Skeletal muscle tissue (tissue), 5 donors: ENCODE results near the gene CTDSP2. TPM values are rescaled to one million over a fixed set of nuclear protein-coding genes. Genes with fewer than 3 reads are reported as not detected.

Experiments
- H3K27ac ChIP-seq: one replicate; pipeline ENCODE4 v1.7.0; 2013; ENCODE audit warnings: mild to moderate bottlenecking, low read depth, low read length, inconsistent platforms
- H3K27me3 ChIP-seq, 3 donors: one replicate each; pipeline ENCODE4 v1.7.0; 2013; ENCODE audit warnings: low read length in 3 of 3; ENCODE audit not compliant: control insufficient read depth in 3 of 3, insufficient read depth in 3 of 3
- H3K36me3 ChIP-seq, 3 donors: one replicate each; pipeline ENCODE4 v1.7.0; 2013; ENCODE audit warnings: low read length in 3 of 3; ENCODE audit not compliant: control insufficient read depth in 3 of 3, insufficient read depth in 3 of 3
- H3K4me1 ChIP-seq, 3 donors: one replicate each; pipeline ENCODE4 v1.7.0; 2013; ENCODE audit warnings: low read length in 3 of 3, mild to moderate bottlenecking in 3 of 3; ENCODE audit not compliant: control insufficient read depth in 3 of 3, insufficient read depth in 3 of 3
- H3K4me3 ChIP-seq, 3 donors: one replicate each; pipeline ENCODE4 v1.7.0; 2013; ENCODE audit warnings: low read length in 3 of 3
- H3K9ac ChIP-seq, 3 donors: one replicate each; pipeline ENCODE4 v1.7.0; 2013; ENCODE audit warnings: low read length in 3 of 3, mild to moderate bottlenecking in 3 of 3, moderate library complexity in 2 of 3, low read depth in 1 of 3
- H3K9me3 ChIP-seq, 3 donors: one replicate each; pipeline ENCODE4 v1.7.0; 2013; ENCODE audit warnings: low read length in 3 of 3; ENCODE audit not compliant: control insufficient read depth in 3 of 3
- small RNA-seq: library from RNA; depleted of rRNA; stranded (forward); fragments of <200 nt; gene quantifications from one replicate; pipeline ENCODE3, GENCODE V24; 2014
- total RNA-seq: library from RNA; depleted of rRNA; stranded (reverse); fragments of >200 nt; gene quantifications from one replicate; pipeline ENCODE4 v1.2.3, GENCODE V29; 2014
- donor health status: Osteomylitis.

CTDSP2 gene
- total RNA-seq, 1 donor from 2014 or later: 51.1 TPM

GRCh38 chr12:57770734-57771133 lies 75.8 kb downstream of the CTDSP2 start:
- no peaks in the 10 kb centered on the region for H3K9me3 ChIP-seq
- H3K27me3 ChIP-seq: peaks cover 17 to 21% (median 18%) of the 10 kb centered on the region in 3 donors
- peaks cover 22 to 36% (median 26%) of the 10 kb centered on the region in 3 donors for H3K36me3 ChIP-seq
- H3K4me3 ChIP-seq: peak overlapping the region in 1 of 3 donors; percentile 6
- H3K4me1 ChIP-seq: peaks cover 31 to 43% (median 36%) of the 10 kb centered on the region in 3 donors
- H3K9ac ChIP-seq: no peak overlapping the region
- no peak overlapping the region for H3K27ac ChIP-seq

Small RNAs within 50 kb of the gene (small RNA-seq; reads per million reads assigned to genes)
- gene MIR26A2 (6.9 reads per million, percentile 91 among the genes with 10 or more reads in this experiment), gene RNU6-1083P (not detected)

Other genes starting within 250 kb of the CTDSP2 start
- gene DTX3, start 241.9 kb downstream of the CTDSP2 start, total RNA-seq: 7.8 TPM
- gene ARHGEF25, start 235.3 kb downstream of the CTDSP2 start, total RNA-seq: 23.0 TPM
- 3.1 TPM for gene B4GALNT1, start 213.5 kb downstream of the CTDSP2 start, total RNA-seq
- gene OS9, start 152.6 kb downstream of the CTDSP2 start, total RNA-seq: 148 TPM
- 2.1 TPM for gene AGAP2, start 108.0 kb downstream of the CTDSP2 start, total RNA-seq
- gene TSPAN31, start 101.7 kb downstream of the CTDSP2 start, total RNA-seq: 57.9 TPM
- 78.8 TPM for gene CDK4, start 94.4 kb downstream of the CTDSP2 start, total RNA-seq
- 4.7 TPM for gene MARCHF9, start 91.6 kb downstream of the CTDSP2 start, total RNA-seq
- under 0.01 TPM for gene CYP27B1, start 79.7 kb downstream of the CTDSP2 start, total RNA-seq
- 5.7 TPM for gene METTL1, start 74.6 kb downstream of the CTDSP2 start, total RNA-seq
- 4.2 TPM for gene EEF1AKMT3, start 74.1 kb downstream of the CTDSP2 start, total RNA-seq
- 17.2 TPM for gene TSFM, start 63.9 kb downstream of the CTDSP2 start, total RNA-seq
- 3.1 TPM for gene AVIL, start 28.0 kb downstream of the CTDSP2 start, total RNA-seq
- 8.9 TPM for gene ATP23, start 94.8 kb upstream of the CTDSP2 start, total RNA-seq